Measurements from ENCODE around the gene ZNF77.
A peak's percentile ranks its signal among the peaks of the same experiment; 100 is the strongest.
"Not testable (repeated sequence)": the region's sequence is repeated elsewhere in the genome, so short reads cannot be mapped to it uniquely, and the experiment has no call there.

The ZNF77 gene

DNA sequence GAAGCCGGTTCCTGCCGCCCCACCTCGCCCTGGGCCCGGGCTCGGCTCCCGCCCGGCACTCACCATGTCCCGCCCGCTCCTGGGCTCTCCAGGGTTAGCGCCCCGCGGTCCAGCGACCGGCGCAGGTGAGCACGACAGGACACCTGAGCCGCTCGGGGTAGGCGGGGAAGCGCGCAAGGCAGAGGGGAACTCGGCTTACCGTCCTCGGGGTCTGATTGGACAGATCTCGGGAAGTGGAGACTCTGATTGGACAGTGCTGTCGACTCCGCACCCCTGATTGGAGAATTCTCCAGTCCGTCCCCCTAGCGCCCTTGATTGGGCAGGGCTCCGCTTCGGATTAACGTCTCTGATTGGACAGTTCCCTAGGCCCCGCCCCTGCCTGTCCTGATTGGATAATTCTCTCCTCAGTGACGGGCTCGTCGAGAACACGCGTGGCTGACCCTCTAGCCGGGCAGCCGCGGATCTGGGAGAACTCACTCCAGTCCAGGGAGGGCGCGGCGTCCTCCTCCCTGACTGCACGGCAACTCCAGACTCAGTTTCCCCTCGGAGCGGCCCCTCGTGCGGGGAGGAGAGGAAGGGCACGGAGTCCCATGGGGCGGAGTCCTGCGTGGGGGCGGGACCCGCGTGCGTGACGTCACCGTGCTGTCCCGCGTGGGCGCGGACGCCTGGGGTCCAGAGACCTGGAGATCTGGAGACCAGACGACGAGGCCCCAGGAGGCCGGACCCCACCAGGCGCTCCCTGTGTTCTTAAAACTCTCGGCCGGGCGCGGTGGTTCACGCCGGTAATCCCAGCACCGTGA, at the start of gene ZNF77:
Gene ZNF77, minus strand, starts transcription at position 197 of the 800 bp plus-strand sequence. Its CDS starts 131 bp downstream, at position 66.
- peak; percentile 99 for DNase-seq (ENCODE audit: low read depth)

DNA sequence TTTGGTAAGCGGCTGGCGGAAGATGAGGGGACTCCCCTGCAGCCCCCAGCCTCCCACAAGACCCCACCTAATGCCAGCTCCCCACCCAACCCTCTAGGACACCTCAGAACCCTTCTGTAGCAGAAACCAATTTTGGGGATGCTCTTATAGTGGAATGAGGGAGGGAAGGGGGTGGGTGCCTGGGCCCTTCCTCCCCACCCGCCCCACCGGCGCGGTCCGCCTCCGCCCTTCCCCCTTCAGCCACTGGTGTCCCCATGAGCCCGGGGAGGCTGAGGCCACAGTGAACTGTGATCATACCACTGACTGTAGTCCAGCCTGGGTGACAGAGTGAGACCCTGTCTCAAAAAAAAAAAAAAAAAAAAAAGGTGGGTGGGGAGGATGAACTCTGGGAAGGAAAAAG, 48.8 kb upstream of the ZNF77 start:
- no peak for DNase-seq (ENCODE audit: low read depth)

GRCh38 chr19:2992958-2993357, 48.2 kb upstream of the ZNF77 start:
- DNase-seq (ENCODE audit: low read depth) = no peak

GRCh38 chr19:2992333-2992732, 47.6 kb upstream of the ZNF77 start:
- not testable (repeated sequence) for DNase-seq (ENCODE audit: low read depth)

- DNase-seq (ENCODE audit: low read depth) = no peak
Measured at GRCh38 chr19:2989236-2989946, 44.6 kb upstream of the ZNF77 start.

GRCh38 chr19:2988568-2988967, 43.8 kb upstream of the ZNF77 start:
- DNase-seq (ENCODE audit: low read depth) = no peak

GRCh38 chr19:2987797-2988196, 43.0 kb upstream of the ZNF77 start:
- DNase-seq (ENCODE audit: low read depth) = no peak

DNA sequence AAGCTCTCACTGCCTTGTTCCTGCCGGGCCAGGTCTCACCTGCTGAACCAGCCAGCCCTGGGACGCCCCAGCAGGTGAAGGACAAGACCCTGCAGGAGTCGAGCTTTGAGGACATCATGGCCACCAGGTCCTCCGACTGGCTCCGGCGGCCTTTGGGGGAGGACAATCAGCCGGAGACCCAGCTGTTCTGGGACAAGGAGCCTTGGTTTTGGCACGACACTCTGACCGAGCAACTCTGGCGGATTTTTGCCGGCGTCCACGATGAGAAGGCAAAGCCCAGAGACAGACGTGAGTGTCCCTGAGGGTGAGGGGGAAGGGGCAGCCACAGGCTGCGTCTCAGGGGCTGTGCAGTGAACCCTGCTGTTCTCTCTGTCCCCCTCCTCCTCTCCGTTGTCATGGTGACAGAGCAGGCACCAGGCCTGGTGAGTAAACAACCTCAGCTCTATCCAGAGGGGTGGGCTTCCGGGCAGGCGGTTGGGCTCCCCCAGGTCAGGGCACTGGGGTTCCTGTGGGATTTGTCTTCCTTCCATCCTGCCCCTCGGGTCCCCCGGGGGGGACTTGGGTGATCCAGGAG, 42.3 kb upstream of the ZNF77 start:
- no peak for DNase-seq (ENCODE audit: low read depth)

- DNase-seq (ENCODE audit: low read depth) = no peak
Measured at GRCh38 chr19:2984215-2984528, 39.4 kb upstream of the ZNF77 start.

- DNase-seq (ENCODE audit: low read depth) = peak; percentile 94
Measured at GRCh38 chr19:2983351-2984214, 38.8 kb upstream of the ZNF77 start.

- DNase-seq (ENCODE audit: low read depth) = peak; percentile 99
Measured at GRCh38 chr19:2982983-2983350, 38.2 kb upstream of the ZNF77 start.

DNA sequence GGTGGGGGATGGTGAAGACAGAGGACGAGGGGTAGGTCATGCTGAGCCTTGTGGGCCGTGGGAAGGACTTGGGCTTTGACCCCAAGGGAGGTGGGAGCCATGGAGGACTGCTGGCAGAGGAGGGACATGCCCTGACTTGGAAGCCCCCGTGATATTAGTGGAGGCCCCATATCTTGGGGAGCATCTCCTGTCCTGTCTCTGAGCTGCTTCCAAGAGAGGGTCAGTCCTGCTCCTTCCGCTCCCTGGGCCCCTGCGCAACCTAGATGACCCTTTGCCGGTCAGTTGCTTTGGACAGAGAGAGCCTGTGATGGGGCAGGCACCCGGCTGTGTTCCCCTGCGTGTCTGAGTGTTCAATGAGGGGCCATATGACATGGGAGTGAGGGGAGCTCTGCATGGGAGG, 37.8 kb upstream of the ZNF77 start:
- DNase-seq (ENCODE audit: low read depth) = no peak

- no peak for DNase-seq (ENCODE audit: low read depth)
Measured at GRCh38 chr19:2981898-2982297, 37.1 kb upstream of the ZNF77 start.

- no peak for DNase-seq (ENCODE audit: low read depth)
Measured at GRCh38 chr19:2978772-2979171, 34.0 kb upstream of the ZNF77 start.

DNA sequence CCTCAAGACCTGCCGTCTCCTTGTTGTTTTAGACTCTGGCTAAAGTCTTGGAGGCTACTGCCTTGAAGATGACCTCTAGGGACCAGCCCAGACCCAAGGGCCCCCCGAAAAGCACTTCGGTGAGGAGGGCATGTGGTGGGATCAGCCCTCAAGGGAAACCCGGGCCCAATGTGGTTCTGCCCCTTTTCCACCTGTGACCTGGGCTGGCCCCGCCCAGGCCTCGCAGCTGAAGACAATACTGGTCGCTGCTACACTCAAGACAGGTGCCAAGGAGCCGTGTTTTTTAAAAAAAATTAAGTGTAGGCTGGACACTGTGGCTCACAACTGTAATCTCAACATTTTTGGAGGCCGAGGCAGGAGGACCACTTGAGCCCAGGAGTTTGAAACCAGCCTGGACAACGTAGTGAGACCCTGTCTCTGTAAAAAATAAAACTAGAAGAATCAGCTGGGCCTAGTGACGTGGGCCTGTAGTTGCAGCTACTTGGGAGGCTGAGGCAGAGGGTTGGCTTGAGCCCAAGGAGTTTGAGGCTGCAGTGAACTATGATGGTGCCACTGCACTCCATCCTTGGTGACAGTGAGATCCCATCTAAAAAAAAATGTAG, 33.5 kb upstream of the ZNF77 start:
- DNase-seq (ENCODE audit: low read depth) = no peak

- no peak for DNase-seq (ENCODE audit: low read depth)
Measured at GRCh38 chr19:2977746-2978138, 33.0 kb upstream of the ZNF77 start.

- DNase-seq (ENCODE audit: low read depth) = peak; percentile 95
Measured at GRCh38 chr19:2977001-2977745, 32.4 kb upstream of the ZNF77 start, which contains the start of gene TLE6. TSS of gene TLE6 (plus strand) at chr19:2977564. CDS start at chr19:2978234, 670 bp downstream.

DNA sequence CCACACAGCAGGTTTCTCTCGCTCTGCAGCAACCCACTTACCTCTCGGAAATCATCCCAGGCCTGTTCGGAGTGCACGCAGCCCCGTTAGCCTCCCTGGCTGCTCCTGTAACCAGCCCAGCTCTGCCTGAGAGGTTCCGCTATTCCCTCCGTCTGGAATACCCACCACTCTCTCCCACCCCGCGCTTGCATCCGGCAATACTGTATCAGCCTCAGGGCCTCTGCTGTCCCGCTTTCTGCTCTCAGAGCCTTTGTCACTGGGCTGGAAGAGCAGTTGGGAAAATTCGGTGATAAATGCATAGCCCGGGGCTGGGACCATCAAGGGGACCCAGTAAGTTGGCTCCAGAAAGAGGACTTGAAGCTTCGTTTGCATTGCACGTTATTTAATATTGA, 31.8 kb upstream of the ZNF77 start:
- no peak for DNase-seq (ENCODE audit: low read depth)

DNA sequence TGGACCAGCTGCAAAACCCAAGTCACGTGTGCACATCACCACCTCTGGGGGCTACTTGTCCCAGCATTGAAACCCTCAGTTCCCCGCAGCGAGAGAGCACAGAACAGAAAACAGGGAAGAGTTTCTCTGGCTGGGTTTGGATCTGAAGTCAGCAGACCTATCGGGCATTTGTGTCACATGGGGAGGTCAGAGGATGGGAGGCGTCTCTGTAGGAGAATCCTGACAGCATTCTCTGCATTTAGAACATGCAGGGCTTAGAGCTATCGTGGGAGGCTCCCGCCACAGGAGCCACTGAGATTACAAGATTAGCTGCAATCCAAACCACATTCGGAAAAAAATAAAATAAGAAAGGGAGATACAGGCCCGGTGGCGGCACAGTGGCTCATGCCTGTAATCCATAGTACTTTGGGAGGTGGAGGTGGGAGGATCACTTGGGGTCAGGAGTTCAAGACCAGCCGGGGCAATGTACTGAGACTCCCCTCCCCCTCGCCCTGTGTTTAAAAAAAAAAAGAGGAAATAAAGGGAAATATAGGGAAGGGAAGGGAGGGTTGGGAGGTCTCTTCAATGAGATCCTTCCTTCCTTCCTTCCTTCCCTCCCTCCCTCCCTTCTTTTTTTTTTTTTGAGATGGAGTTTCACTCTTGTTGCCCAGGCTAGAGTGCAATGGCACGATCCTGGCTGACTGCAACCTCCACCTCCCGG, 29.7 kb upstream of the ZNF77 start:
- DNase-seq (ENCODE audit: low read depth) = no peak

GRCh38 chr19:2973229-2973628, 28.5 kb upstream of the ZNF77 start:
- DNase-seq (ENCODE audit: low read depth) = peak; percentile 93
